Non-pigmented ciliary epithelial cell (primary cell): ENCODE results near the gene FAM3B.

ENCODE experiments used
- DNase-seq: peaks from one replicate; pipeline ENCODE4 v3.0.0-alpha.2; 2010; ENCODE audit warnings: low read depth

The FAM3B gene

DNA sequence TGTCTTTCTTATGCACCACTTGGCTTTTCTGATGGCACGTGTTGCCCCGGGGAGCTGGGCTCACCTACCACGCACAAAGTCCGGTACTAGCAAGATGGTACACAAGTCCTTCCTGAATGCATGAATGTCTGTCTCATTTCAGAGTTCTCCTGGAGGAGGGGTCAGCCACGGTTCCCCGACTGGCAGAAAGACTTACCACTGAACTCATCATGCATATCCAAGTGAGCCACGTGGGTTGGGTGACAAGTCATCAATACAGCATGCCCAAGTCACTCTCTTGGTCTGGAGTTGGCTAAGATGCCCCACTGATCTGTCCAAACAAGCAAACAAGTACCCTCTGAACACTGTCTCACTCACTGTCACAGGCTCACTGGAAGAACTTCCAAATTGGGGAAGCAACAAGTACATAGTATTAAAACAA, 80.9 kb downstream of the FAM3B start:
- no peak for DNase-seq

DNA sequence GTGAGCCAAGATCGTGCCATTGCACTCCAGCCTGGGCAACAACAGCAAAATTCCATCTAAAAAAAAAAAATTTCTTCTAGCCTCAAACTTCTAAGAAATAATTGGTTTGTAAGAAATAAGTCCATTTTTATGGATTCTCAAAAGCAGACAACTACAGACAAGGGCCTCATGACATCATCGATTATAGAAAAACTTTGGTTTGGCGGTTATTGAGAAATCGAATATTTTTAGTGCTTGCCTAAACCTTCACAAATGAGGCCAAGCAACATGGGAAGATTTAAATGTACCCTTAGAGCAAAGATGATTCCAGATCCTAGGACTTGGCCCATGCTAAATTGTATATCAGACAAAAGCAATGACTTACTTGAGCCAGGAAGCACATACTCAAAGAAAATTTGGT, 81.7 kb downstream of the FAM3B start:
- DNase-seq, result no peak

- DNase-seq, result no peak
These were observed 82.2 kb downstream of the FAM3B start for GRCh38 chr21:41398831-41399230.

- DNase-seq, result no peak
These were observed 82.7 kb downstream of the FAM3B start for GRCh38 chr21:41399246-41399800.

- no peak for DNase-seq
These were observed 85.6 kb downstream of the FAM3B start for GRCh38 chr21:41402231-41402630.

- DNase-seq, result no peak
These were observed 86.2 kb downstream of the FAM3B start for GRCh38 chr21:41402796-41403195.

DNA sequence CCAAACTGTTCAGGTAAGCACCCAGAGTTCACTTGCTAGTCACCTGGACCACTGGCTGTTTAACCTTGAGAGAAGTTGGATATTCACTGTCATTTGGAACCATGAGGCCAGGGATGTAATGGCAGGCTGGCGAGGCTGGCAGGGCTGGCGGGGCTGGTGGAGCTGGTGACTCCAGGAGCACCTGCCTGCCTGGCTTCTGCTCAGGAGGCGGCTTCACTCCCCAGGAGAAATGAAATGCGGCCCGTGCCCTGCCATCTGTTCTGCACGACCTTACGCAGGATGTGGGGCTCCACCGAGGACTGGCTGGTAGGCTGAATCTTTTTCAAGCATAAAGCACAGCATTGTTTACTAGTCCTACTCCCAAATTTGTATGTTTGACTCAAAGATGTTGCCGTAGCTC, 86.7 kb downstream of the FAM3B start:
- no peak for DNase-seq

GRCh38 chr21:41403966-41404365, 87.4 kb downstream of the FAM3B start:
- no peak for DNase-seq

GRCh38 chr21:41405321-41405720, 88.7 kb downstream of the FAM3B start:
- DNase-seq, result no peak

GRCh38 chr21:41406340-41406739, 89.7 kb downstream of the FAM3B start:
- no peak for DNase-seq
